ENCODE data around the gene RNF144A.

RNF144A gene

DNA sequence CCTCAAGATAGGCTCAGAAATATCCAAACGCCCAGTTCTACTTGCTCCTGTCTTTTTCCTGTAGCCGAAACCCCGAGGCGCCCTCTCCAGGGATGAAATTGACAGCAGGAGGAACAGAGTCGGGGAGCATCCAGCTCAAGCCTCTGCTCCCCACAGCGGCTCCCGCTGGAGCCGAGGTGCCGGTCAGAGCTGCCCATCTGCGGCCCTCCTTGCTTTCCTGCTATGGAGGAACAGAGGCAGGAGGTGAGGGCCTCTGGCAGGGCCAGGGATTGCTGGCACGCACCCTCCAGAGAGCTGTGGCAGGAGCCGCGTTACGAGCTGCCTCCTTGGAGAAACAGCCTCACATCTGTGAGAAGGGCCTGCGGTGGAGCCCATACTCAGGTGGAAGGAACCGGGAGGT, 172.1 kb downstream of the RNF144A start:
- no peak for DNase-seq (ENCODE audit: low spot score)

- DNase-seq (ENCODE audit: low spot score): no peak
Observed at GRCh38 chr2:7089898-7090510, 172.8 kb downstream of the RNF144A start.

DNA sequence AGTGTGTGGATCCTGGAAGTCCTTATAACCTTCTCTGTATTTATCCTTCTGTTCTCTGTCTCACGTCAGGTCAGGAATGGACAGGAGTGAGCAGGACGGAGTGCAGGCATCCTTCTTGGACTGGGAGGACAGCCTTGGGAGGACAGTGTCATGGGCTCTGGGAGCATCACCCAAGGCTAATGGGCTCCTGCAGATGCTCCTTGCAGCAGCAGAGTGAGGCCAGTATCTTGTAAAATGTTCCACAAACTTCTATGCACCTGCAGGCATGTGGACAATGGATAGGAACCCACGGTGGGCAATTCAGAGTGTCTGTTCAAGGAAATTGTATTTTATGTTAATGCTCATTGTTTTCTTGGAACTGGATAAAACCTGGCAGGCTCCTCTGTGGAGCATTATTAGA, 176.2 kb downstream of the RNF144A start:
- DNase-seq (ENCODE audit: low spot score): no peak
